Left ventricle myocardium inferior (tissue), 1 donor: ENCODE measurements around the gene PTPRR. TPM values are rescaled to one million over a fixed set of nuclear protein-coding genes. Genes with fewer than 3 reads are reported as not detected.

ENCODE experiments used
- DNase-seq: peaks from one replicate; pipeline ENCODE4 v3.0.0-alpha.2; 2020
- H3K27ac ChIP-seq: fragments of 200-600 bp; replicated peaks from 2 replicates; pipeline ENCODE4 v1.8.0; 2021
- H3K27me3 ChIP-seq: fragments of 200-600 bp; 2 replicates; pipeline ENCODE4 v1.8.0; 2021; ENCODE audit warnings: low read depth
- H3K36me3 ChIP-seq: fragments of 200-600 bp; 2 replicates; pipeline ENCODE4 v1.8.0; 2021
- H3K4me1 ChIP-seq: fragments of 200-600 bp; 2 replicates; pipeline ENCODE4 v1.8.0; 2021
- H3K4me3 ChIP-seq: fragments of 200-600 bp; 2 replicates; pipeline ENCODE4 v1.8.0; 2021; ENCODE audit warnings: mild to moderate bottlenecking, moderate library complexity
- H3K9me3 ChIP-seq: fragments of 200-600 bp; replicated peaks from 2 replicates; pipeline ENCODE4 v1.8.0; 2021
- intact Hi-C: fragments of 100-400 bp; cut with micrococcal nuclease; formaldehyde crosslinking; loops from one replicate; pipeline ENCODE4 v1.11.0; 2022
- total RNA-seq: library from RNA; stranded (reverse); fragmentation: NEBNext Ultra II Directional; extraction: Animal tissue kit (Norgen Biotek cat#: 25700); gene quantifications from one replicate; pipeline ENCODE4 v1.2.1, GENCODE V29; 2021
- TF ChIP-seq, protein P1 (sequence below): fragments of 200-600 bp; IDR thresholded peaks from 2 replicates; pipeline ENCODE4 v1.8.0; 2021; ENCODE audit warnings: antibody characterized with exemption, mild to moderate bottlenecking, borderline replicate concordance
- donor health status: DM: no; HTN: yes; CAD: no; lungs with severe emphysema.

The PTPRR gene
- total RNA-seq, 1 donor from 2014 or later, result 1.3 TPM

DNA sequence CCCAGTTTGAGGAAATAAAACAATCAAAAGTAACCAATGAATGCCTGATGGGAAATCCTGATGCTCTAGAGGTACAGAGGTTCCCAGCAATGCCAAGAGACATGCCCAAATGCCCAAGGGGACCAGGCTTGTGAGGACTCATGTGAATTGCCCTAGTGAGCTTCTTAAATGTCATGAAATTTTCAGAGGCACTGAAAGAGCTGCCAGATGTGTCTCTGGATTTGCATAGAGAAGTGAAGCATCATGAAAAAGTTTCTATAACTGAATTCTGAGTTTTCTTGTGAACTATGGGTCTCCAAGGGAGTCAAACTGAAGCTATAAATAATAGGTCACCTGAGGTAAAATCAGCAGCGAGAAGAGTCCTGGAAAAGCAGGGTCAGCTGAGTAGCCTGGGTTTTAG is 9.9 kb downstream of the PTPRR start:
- intact Hi-C loops, result no loop called here
- Histone ChIP-seq H3K9me3 (no peaks in the 10 kb centered on the region), H3K27ac (no peak overlapping the region), H3K4me3 (no peak overlapping the region), H3K27me3 (peaks cover 25% of the 10 kb centered on the region), H3K4me1 (no peaks in the 10 kb centered on the region), H3K36me3 (no peaks in the 10 kb centered on the region)
- DNase-seq, result no peak
- TF ChIP-seq, protein P1, sequence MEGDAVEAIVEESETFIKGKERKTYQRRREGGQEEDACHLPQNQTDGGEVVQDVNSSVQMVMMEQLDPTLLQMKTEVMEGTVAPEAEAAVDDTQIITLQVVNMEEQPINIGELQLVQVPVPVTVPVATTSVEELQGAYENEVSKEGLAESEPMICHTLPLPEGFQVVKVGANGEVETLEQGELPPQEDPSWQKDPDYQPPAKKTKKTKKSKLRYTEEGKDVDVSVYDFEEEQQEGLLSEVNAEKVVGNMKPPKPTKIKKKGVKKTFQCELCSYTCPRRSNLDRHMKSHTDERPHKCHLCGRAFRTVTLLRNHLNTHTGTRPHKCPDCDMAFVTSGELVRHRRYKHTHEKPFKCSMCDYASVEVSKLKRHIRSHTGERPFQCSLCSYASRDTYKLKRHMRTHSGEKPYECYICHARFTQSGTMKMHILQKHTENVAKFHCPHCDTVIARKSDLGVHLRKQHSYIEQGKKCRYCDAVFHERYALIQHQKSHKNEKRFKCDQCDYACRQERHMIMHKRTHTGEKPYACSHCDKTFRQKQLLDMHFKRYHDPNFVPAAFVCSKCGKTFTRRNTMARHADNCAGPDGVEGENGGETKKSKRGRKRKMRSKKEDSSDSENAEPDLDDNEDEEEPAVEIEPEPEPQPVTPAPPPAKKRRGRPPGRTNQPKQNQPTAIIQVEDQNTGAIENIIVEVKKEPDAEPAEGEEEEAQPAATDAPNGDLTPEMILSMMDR, result no peak

DNA sequence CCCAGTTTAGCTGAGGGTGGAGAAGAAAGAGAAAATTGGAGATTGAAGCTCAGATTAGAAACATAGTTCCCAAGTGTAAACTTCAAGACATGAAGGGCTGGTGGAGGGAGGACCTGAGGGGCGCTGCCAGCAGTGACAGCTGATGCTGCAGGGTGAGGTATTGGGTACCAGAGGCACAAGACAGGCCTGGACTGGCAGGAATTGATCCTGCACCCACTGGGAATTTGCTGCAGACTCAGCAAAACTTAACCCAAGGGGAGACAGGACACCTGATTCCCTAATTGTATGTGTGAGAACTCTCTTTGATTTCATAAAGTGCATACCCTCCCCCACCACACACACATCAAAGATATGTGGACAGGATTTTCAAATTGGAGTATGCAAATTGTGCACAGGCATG is 11.6 kb downstream of the PTPRR start:
- no peak overlapping the region for H3K27ac ChIP-seq
- H3K4me3 ChIP-seq, result no peak overlapping the region
- H3K9me3 ChIP-seq, result no peaks in the 10 kb centered on the region
- no peaks in the 10 kb centered on the region for H3K36me3 ChIP-seq
- H3K27me3 ChIP-seq, result peaks cover 15% of the 10 kb centered on the region
- no peaks in the 10 kb centered on the region for H3K4me1 ChIP-seq
- intact Hi-C loops, result no loop called here
- TF ChIP-seq, protein P1, result no peak
- no peak for DNase-seq

DNA sequence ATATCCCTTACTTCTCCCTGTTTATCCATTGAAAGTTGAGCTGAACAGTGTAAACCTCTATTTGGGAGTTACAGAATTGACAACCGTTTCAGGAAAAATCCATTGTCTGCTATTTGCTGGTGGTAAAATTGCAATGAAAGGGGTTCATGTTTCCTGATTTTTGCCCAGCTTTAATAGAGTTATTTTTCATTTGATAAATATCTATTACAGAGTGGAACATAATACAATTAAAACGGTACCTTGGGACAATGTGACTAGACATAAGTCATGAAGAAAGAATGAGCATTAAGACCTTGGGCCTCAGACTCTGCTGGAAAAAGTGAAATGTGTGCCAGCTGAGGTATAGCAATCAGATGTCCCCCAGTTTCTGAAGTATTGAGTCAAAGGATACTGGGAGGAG is 13.1 kb downstream of the PTPRR start:
- Histone ChIP-seq H3K27ac (no peak overlapping the region), H3K4me3 (no peak overlapping the region), H3K9me3 (no peaks in the 10 kb centered on the region), H3K4me1 (no peaks in the 10 kb centered on the region), H3K36me3 (no peaks in the 10 kb centered on the region), H3K27me3 (peaks cover 4% of the 10 kb centered on the region)
- no peak for DNase-seq
- TF ChIP-seq, protein P1, result no peak
- intact Hi-C loops, result no loop called here

DNA sequence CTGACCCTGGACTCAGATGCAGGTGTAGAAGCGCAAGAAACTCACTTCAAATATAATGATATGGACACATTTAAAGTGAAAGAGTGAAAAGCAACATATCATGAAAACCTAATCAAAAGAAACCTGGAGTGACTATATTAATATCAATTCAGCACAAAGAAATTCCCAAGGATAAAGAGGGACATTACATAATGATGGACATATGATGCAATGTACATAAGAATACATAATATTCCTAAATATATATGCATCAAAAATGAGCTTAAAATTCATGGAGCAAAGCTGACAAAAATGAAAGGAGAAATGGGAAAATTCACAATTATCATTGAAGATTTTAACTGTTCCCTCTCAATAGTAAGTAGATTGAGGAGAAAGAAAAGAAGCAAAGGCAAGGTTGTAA is 24.6 kb downstream of the PTPRR start:
- H3K4me1 ChIP-seq, result no peaks in the 10 kb centered on the region
- no peaks in the 10 kb centered on the region for H3K36me3 ChIP-seq
- no peak overlapping the region for H3K27ac ChIP-seq
- no peak overlapping the region for H3K4me3 ChIP-seq
- no peak for DNase-seq
- peaks cover 16% of the 10 kb centered on the region for H3K9me3 ChIP-seq
- intact Hi-C loops, result no loop called here
- H3K27me3 ChIP-seq, result no peaks in the 10 kb centered on the region
- TF ChIP-seq, protein P1, result no peak

DNA sequence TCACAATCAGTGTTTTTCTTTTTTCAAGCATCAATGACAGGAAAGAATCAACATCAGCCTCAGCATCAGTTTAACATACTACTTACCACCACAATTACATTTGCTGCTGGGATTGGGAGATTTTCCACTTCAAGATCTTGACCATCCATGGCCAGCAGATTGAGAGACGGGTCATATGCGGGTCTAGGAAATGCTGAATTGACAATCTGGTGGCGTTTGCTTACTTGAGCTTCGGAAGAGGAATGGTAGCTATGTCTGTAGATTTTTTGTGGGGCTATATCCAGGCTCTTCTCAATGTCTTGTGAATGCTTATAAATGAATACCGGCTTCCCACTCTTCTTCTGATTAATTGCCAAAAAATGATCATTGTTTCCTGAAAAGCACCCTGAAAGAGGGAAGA is 27.9 kb downstream of the PTPRR start:
- intact Hi-C loops, result no loop called here
- Histone ChIP-seq H3K9me3 (no peaks in the 10 kb centered on the region), H3K27me3 (no peaks in the 10 kb centered on the region), H3K27ac (no peak overlapping the region), H3K4me3 (no peak overlapping the region), H3K4me1 (no peaks in the 10 kb centered on the region), H3K36me3 (no peaks in the 10 kb centered on the region)
- TF ChIP-seq, protein P1, result no peak
- no peak for DNase-seq
